Measurements from ENCODE around the gene ZNF417. TPM values are rescaled to one million over a fixed set of nuclear protein-coding genes. Genes with fewer than 3 reads are reported as not detected.
"Not testable (repeated sequence)": the region's sequence is repeated elsewhere in the genome, so short reads cannot be mapped to it uniquely, and the experiment has no call there.

ZNF417 gene
- total RNA-seq: 10 to 100 TPM; 15.0 to 50.1 (median 20.7) TPM

GRCh38 chr19:57916168-57916995, at the start of gene ZNF417:
ZNF417 (minus strand) TSS chr19:57916592; CDS start chr19:57916411, 181 bp downstream.
- H3K27me3 ChIP-seq; H3K36me3 ChIP-seq; intact Hi-C loops (cut with DNase I; ENCODE audit: low total_unique reads); H3K4me1 ChIP-seq: not testable (repeated sequence)
- DNase-seq: peak; percentile 79 to 86
- H3K27ac ChIP-seq: peak within 1 kb of the TSS; percentile 78 to 81
- H3K4me3 ChIP-seq: peak within 1 kb of the TSS; percentile 66 to 93
- TF ChIP-seq POLR2A (IDR thresholded peaks at IDR 0.05) (peak in 1 of 2 donors; percentile 24), CTCF (IDR thresholded peaks at IDR 0.05) (peak in 3 of 4 experiments; percentile 23 to 45 (median 33))
- peaks cover 0 to 33% of the 10 kb centered on the region in 2 donors for H3K9me3 ChIP-seq

GRCh38 chr19:57964761-57965160, 48.4 kb upstream of the ZNF417 start:
- peaks cover 0 to 31% of the 10 kb centered on the region in 2 donors for H3K9me3 ChIP-seq
- H3K27ac ChIP-seq: no peak overlapping the region
- TF ChIP-seq CTCF (IDR thresholded peaks at IDR 0.05) (no peak), POLR2A (IDR thresholded peaks at IDR 0.05) (no peak)
- no peak overlapping the region for H3K4me3 ChIP-seq
- DNase-seq: no peak
- intact Hi-C loops (cut with DNase I; ENCODE audit: low total_unique reads): no loop called here
- H3K36me3 ChIP-seq: no peaks in the 10 kb centered on the region
- no peaks in the 10 kb centered on the region for H3K4me1 ChIP-seq
- no peaks in the 10 kb centered on the region for H3K27me3 ChIP-seq

GRCh38 chr19:57961785-57962184, 45.4 kb upstream of the ZNF417 start:
- peaks cover 0 to 17% of the 10 kb centered on the region in 2 donors for H3K9me3 ChIP-seq
- intact Hi-C loops (cut with DNase I; ENCODE audit: low total_unique reads): no loop called here
- H3K36me3 ChIP-seq: no peaks in the 10 kb centered on the region
- no peaks in the 10 kb centered on the region for H3K27me3 ChIP-seq
- H3K27ac ChIP-seq: no peak overlapping the region
- TF ChIP-seq POLR2A (IDR thresholded peaks at IDR 0.05) (no peak), CTCF (IDR thresholded peaks at IDR 0.05) (no peak)
- H3K4me1 ChIP-seq: no peaks in the 10 kb centered on the region
- DNase-seq: no peak
- no peak overlapping the region for H3K4me3 ChIP-seq

GRCh38 chr19:57954996-57955395, 38.6 kb upstream of the ZNF417 start:
- Histone ChIP-seq H3K36me3 (no peaks in the 10 kb centered on the region), H3K4me1 (no peaks in the 10 kb centered on the region), H3K9me3 (no peaks in the 10 kb centered on the region), H3K4me3 (no peak overlapping the region), H3K27me3 (no peaks in the 10 kb centered on the region), H3K27ac (no peak overlapping the region)
- TF ChIP-seq CTCF (IDR thresholded peaks at IDR 0.05): no peak
- no peak for TF ChIP-seq POLR2A (IDR thresholded peaks at IDR 0.05)
- intact Hi-C loops (cut with DNase I; ENCODE audit: low total_unique reads): no loop called here
- no peak for DNase-seq

GRCh38 chr19:57949702-57950101, 33.3 kb upstream of the ZNF417 start:
- TF ChIP-seq POLR2A (IDR thresholded peaks at IDR 0.05): no peak
- TF ChIP-seq CTCF (IDR thresholded peaks at IDR 0.05): no peak
- intact Hi-C loops (cut with DNase I; ENCODE audit: low total_unique reads): no loop called here
- H3K36me3 ChIP-seq: no peaks in the 10 kb centered on the region
- H3K9me3 ChIP-seq: peaks cover 0 to 2% of the 10 kb centered on the region in 2 donors
- no peak overlapping the region for H3K4me3 ChIP-seq
- H3K27me3 ChIP-seq: no peaks in the 10 kb centered on the region
- DNase-seq: no peak
- no peak overlapping the region for H3K27ac ChIP-seq
- no peaks in the 10 kb centered on the region for H3K4me1 ChIP-seq

All from uterus (tissue), 4 donors.